Neural crest cell (in vitro differentiated cells): Measurements from ENCODE around the gene RABGAP1L. TPM values are rescaled to one million over a fixed set of nuclear protein-coding genes. Genes with fewer than 3 reads are reported as not detected.

Experiments used
- DNase-seq: peaks from one replicate; pipeline ENCODE4 v3.0.0; 2021; ENCODE audit warnings: low read depth, mixed read lengths, low spot score
- H3K27ac Mint-ChIP-seq: one replicate; pipeline ENCODE4 v1.8.0; 2021; ENCODE audit warnings: mild to moderate bottlenecking, mixed read lengths; ENCODE audit not compliant: unreplicated experiment
- H3K27me3 Mint-ChIP-seq: 2 replicates; pipeline ENCODE4 v1.8.0; 2021; ENCODE audit warnings: low read depth, mild to moderate bottlenecking, mixed read lengths
- H3K36me3 Mint-ChIP-seq: 2 replicates; pipeline ENCODE4 v1.8.0; 2021; ENCODE audit warnings: low read depth, mild to moderate bottlenecking, mixed read lengths
- H3K4me1 Mint-ChIP-seq: 2 replicates; pipeline ENCODE4 v1.8.0; 2021; ENCODE audit warnings: mixed read lengths
- H3K4me3 Mint-ChIP-seq: one replicate; pipeline ENCODE4 v1.8.0; 2021; ENCODE audit warnings: mild to moderate bottlenecking, mixed read lengths
- H3K9me3 Mint-ChIP-seq: 2 replicates; pipeline ENCODE4 v1.8.0; 2021; ENCODE audit warnings: mixed read lengths
- total RNA-seq: library from RNA; stranded (reverse); gene quantifications from 2 replicates; pipeline ENCODE4 v1.2.1, GENCODE V29; 2021
- TF ChIP-seq, protein P1 (sequence below): fragments of 200-600 bp; sonication (generic); conservative IDR thresholded peaks from 2 replicates; pipeline ENCODE4 v1.5.0; 2021; ENCODE audit warnings: antibody characterized with exemption, mild to moderate bottlenecking

RABGAP1L gene
- total RNA-seq, 1 donor from 2014 or later, result 25.6 TPM

DNA sequence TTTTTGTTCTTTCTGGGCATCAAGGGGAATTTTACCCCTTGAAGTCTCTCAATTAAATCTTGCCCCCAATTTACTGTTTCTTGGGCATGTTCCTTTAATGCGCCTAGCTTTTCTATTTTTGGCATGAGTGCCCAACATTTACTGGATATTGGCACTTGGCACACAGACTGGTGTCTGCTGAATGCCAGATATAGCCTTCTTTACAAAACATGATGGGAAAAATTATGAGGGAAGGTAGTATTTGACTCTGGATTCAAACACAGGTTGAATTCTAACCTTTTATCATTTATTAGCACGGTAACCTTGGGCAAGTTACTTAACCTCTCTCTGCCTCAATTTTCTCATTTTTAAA lies 200.1 kb downstream of the RABGAP1L start:
- Mint-ChIP-seq H3K4me1 (no peaks in the 10 kb centered on the region), H3K27me3 (no peaks in the 10 kb centered on the region), H3K27ac (no peak overlapping the region), H3K9me3 (peaks cover 8% of the 10 kb centered on the region), H3K36me3 (peaks cover 6% of the 10 kb centered on the region), H3K4me3 (no peak overlapping the region)
- DNase-seq, result no peak
- TF ChIP-seq, protein P1, sequence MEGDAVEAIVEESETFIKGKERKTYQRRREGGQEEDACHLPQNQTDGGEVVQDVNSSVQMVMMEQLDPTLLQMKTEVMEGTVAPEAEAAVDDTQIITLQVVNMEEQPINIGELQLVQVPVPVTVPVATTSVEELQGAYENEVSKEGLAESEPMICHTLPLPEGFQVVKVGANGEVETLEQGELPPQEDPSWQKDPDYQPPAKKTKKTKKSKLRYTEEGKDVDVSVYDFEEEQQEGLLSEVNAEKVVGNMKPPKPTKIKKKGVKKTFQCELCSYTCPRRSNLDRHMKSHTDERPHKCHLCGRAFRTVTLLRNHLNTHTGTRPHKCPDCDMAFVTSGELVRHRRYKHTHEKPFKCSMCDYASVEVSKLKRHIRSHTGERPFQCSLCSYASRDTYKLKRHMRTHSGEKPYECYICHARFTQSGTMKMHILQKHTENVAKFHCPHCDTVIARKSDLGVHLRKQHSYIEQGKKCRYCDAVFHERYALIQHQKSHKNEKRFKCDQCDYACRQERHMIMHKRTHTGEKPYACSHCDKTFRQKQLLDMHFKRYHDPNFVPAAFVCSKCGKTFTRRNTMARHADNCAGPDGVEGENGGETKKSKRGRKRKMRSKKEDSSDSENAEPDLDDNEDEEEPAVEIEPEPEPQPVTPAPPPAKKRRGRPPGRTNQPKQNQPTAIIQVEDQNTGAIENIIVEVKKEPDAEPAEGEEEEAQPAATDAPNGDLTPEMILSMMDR, result no peak

DNA sequence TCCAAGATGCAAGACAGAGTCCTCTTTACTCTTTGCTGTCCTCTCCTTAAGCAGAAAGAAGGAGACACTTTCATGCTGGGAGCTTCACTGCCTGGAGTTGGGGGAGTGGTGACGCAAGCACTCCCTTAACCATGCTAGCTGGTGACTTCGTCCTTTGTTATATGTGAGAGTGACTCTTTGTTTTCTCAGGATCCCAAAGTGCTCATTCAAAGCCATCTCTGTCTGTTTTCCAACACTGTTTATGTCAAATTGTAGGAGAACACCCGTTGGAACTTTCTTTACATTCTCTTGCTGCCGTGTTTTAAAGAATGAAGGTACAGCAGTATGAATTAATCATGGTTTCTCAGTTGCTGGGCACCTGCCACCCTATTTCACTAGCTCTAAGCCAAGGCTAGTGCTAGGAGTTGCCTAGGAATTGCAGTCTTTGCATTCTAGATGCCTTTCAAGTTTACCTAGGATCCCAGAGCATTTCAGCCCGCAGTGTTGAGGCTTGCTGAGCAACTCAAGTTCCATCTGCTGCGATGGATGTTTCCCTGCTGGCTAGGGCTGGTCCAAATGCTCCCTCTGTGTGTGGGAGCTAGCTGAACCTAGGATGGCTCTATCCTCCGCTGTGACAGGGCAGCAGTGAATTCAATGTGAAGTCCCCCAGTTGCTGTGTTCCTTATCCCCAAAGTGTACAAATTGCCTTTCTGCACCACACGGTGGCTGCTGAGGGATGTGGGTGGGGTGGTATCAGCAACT lies 205.8 kb downstream of the RABGAP1L start:
- Mint-ChIP-seq H3K27ac (peak overlapping the region; percentile 96), H3K27me3 (no peaks in the 10 kb centered on the region), H3K4me1 (peaks cover 30% of the 10 kb centered on the region), H3K9me3 (peaks cover 8% of the 10 kb centered on the region), H3K36me3 (peaks cover 10% of the 10 kb centered on the region), H3K4me3 (no peak overlapping the region)
- TF ChIP-seq, protein P1, result no peak
- DNase-seq, result no peak

DNA sequence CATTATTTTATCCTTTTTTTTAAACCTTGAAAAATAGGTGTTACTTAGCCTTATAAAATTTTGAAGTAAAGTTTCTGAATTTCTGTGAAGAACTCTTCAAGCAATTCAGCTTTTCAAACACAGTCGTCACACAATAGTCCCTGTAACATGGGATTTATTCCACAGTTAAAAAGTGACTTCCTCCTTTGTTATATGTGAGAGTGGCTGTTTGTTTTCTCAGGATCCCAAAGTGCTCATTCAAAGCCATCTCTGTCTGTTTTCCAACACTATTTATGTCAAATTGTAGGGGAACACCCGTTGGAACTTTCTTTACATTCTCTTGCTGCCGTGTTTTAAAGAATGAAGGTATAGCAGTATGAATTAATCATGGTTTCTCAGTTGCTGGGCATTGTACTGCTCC lies 207.6 kb downstream of the RABGAP1L start:
- Mint-ChIP-seq H3K4me3 (no peak overlapping the region), H3K4me1 (peaks cover 30% of the 10 kb centered on the region), H3K36me3 (peaks cover 10% of the 10 kb centered on the region), H3K9me3 (peaks cover 6% of the 10 kb centered on the region), H3K27me3 (no peaks in the 10 kb centered on the region), H3K27ac (peak overlapping the region; percentile 78)
- no peak for DNase-seq
- TF ChIP-seq, protein P1, result no peak

DNA sequence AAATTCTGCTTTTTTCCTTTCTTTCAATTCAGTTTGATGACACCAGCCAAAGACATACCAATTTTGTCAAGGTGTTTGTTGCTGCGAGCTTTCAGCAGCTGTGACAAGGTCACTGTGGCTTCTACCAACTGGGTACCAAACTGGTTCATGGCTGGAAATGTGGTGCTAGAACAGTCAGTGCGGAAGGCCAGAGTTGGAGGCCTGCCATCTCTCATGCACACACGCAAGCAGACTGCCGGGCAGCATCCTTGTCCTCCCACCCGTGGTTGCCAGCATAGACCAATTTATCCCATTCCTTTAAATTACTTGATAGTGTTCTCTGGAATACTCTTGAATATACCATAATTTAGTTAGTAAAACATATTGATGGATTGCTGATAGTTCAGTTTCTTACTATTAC lies 208.6 kb downstream of the RABGAP1L start:
- Mint-ChIP-seq H3K4me3 (no peak overlapping the region), H3K9me3 (no peaks in the 10 kb centered on the region), H3K27me3 (no peaks in the 10 kb centered on the region), H3K4me1 (peaks cover 32% of the 10 kb centered on the region), H3K36me3 (peaks cover 10% of the 10 kb centered on the region), H3K27ac (no peak overlapping the region)
- TF ChIP-seq, protein P1, result no peak
- no peak for DNase-seq

DNA sequence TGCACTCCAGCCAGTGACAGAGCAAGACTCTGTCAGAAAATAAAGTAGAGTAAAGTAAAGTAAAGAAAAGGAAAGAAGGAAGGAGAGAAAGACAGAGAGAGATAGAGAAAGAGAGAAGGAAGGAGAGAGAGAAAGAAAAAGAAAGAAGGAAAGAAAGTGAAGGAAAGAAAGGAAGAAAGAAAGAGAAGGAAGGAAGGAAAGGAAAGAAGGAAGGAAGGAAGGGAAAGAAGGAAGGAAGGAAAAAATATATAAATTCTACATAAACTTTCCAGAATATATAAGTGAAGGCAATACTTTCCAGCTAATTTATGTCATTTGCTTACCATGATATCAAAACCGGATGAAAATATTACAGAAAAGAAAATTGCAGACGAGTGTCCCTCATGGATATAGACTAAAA lies 216.7 kb downstream of the RABGAP1L start:
- H3K9me3 Mint-ChIP-seq, result no peaks in the 10 kb centered on the region
- H3K4me3 Mint-ChIP-seq, result no peak overlapping the region
- TF ChIP-seq, protein P1, result no peak
- no peak overlapping the region for H3K27ac Mint-ChIP-seq
- H3K4me1 Mint-ChIP-seq, result peaks cover 7% of the 10 kb centered on the region
- DNase-seq, result no peak
- H3K36me3 Mint-ChIP-seq, result peaks cover 4% of the 10 kb centered on the region
- no peaks in the 10 kb centered on the region for H3K27me3 Mint-ChIP-seq
